GM23338 (cell line): ENCODE data around the gene MTHFD1L. TPM values are rescaled to one million over a fixed set of nuclear protein-coding genes. Genes with fewer than 3 reads are reported as not detected.
A peak's percentile ranks its signal among the peaks of the same experiment; 100 is the strongest.

Source experiments
- ATAC-seq: fragments of 200-7000 bp; cut with Tn5 transposase; 3 replicates; pipeline ENCODE4 v1.9.1; 2020
- DNase-seq: peaks from one replicate; pipeline ENCODE4 v3.0.0-alpha.2; 2015; ENCODE audit warnings: low spot score
- H2AFZ ChIP-seq: fragments of 200-600 bp; sonication (generic); 2 replicates; pipeline ENCODE4 v1.8.0; 2016; ENCODE audit warnings: antibody characterized with exemption, mild to moderate bottlenecking, moderate library complexity
- H3F3A ChIP-seq: fragments of 200-600 bp; sonication (generic); replicated peaks from 2 replicates; pipeline ENCODE4 v1.8.0; 2017; ENCODE audit warnings: antibody characterized with exemption, mixed run types, low read depth
- H3K27ac ChIP-seq: fragments of 200-600 bp; sonication (generic); 2 replicates; pipeline ENCODE4 v1.6.1; 2016; ENCODE audit warnings: low read depth
- H3K27me3 ChIP-seq: fragments of 200-600 bp; sonication (generic); 2 replicates; pipeline ENCODE4 v1.8.0; 2016; ENCODE audit warnings: mild to moderate bottlenecking, mixed run types, moderate library complexity; ENCODE audit not compliant: insufficient read depth
- H3K36me3 ChIP-seq: fragments of 200-600 bp; sonication (generic); 2 replicates; pipeline ENCODE4 v1.8.0; 2016; ENCODE audit warnings: mild to moderate bottlenecking; ENCODE audit not compliant: insufficient read depth
- H3K4me1 ChIP-seq: fragments of 200-600 bp; sonication (generic); 2 replicates; pipeline ENCODE4 v1.8.0; 2016; ENCODE audit warnings: mild to moderate bottlenecking, moderate library complexity; ENCODE audit not compliant: insufficient read depth
- H3K4me2 ChIP-seq: fragments of 200-600 bp; sonication (generic); 2 replicates; pipeline ENCODE4 v1.7.1; 2017; ENCODE audit warnings: mixed run types
- H3K4me3 ChIP-seq: fragments of 200-600 bp; sonication (generic); 2 replicates; pipeline ENCODE4 v1.6.1; 2016; ENCODE audit warnings: mixed run types
- H3K79me2 ChIP-seq: fragments of 200-600 bp; sonication (generic); replicated peaks from 2 replicates; pipeline ENCODE4 v1.8.0; 2017; ENCODE audit warnings: mild to moderate bottlenecking; ENCODE audit not compliant: insufficient read depth
- H3K9me2 ChIP-seq: fragments of 200-600 bp; sonication (generic); 2 replicates; pipeline ENCODE4 v1.8.0; 2017; ENCODE audit not compliant: insufficient read depth
- H4K20me1 ChIP-seq: fragments of 200-600 bp; sonication (generic); replicated peaks from 2 replicates; pipeline ENCODE4 v1.8.0; 2017; ENCODE audit warnings: mild to moderate bottlenecking; ENCODE audit not compliant: insufficient read depth
- H3K27ac Mint-ChIP-seq: 2 replicates; pipeline ENCODE4 v1.8.0; 2020; ENCODE audit warnings: inconsistent platforms, mild to moderate bottlenecking, moderate library complexity, mixed read lengths
- H3K27me3 Mint-ChIP-seq: 3 replicates; pipeline ENCODE4 v1.8.0; 2022; ENCODE audit warnings: low read depth, mild to moderate bottlenecking, moderate library complexity, mixed read lengths, inconsistent platforms; ENCODE audit not compliant: insufficient read depth, poor library complexity
- H3K36me3 Mint-ChIP-seq: 3 replicates; pipeline ENCODE4 v1.8.0; 2021; ENCODE audit warnings: low read depth, mild to moderate bottlenecking, inconsistent platforms, moderate library complexity, mixed read lengths
- H3K4me1 Mint-ChIP-seq: 3 replicates; pipeline ENCODE4 v1.8.0; 2020; ENCODE audit warnings: mild to moderate bottlenecking, inconsistent platforms, mixed read lengths
- H3K4me3 Mint-ChIP-seq: 3 replicates; pipeline ENCODE4 v1.8.0; 2021; ENCODE audit warnings: moderate library complexity, mild to moderate bottlenecking, inconsistent platforms, mixed read lengths
- H3K9me3 Mint-ChIP-seq: 3 replicates; pipeline ENCODE4 v1.8.0; 2020; ENCODE audit warnings: moderate library complexity, mild to moderate bottlenecking, inconsistent platforms, mixed read lengths
- CREB1 ChIP-seq: fragments of 250-450 bp; sonication (Bioruptor Pico); IDR thresholded peaks from 2 replicates; pipeline ENCODE4 v1.5.0; 2020; ENCODE audit warnings: low read depth, mild to moderate bottlenecking, moderate library complexity
- CTCF ChIP-seq, 2 experiments: fragments of 200-600 bp in 1 of 2; sonication (generic) in 1 of 2; conservative IDR thresholded peaks; 2 replicates each; pipeline versions ENCODE4 v1.5.1 to v1.6.1; 2016 to 2017; ENCODE audit warnings: antibody characterized with exemption in 2 of 2, low read depth in 2 of 2, mild to moderate bottlenecking in 2 of 2, moderate library complexity in 1 of 2
- ETS1 ChIP-seq: IDR thresholded peaks from 2 replicates; pipeline ENCODE4 v1.6.1; 2016; ENCODE audit warnings: antibody characterized with exemption
- EZH2 ChIP-seq: fragments of 200-600 bp; sonication (generic); IDR thresholded peaks from one replicate; pipeline ENCODE4 v1.8.0; 2017; ENCODE audit warnings: antibody characterized with exemption, mild to moderate bottlenecking, low read depth; ENCODE audit not compliant: unreplicated experiment
- EZH2phosphoT487 ChIP-seq: fragments of 200-600 bp; sonication (generic); IDR thresholded peaks from one replicate; pipeline ENCODE4 v1.8.1; 2018; ENCODE audit warnings: antibody characterized with exemption; ENCODE audit not compliant: unreplicated experiment
- JUNB ChIP-seq: IDR thresholded peaks from one replicate; pipeline ENCODE4 v1.6.1; 2016; ENCODE audit warnings: antibody characterized with exemption; ENCODE audit not compliant: unreplicated experiment
- NANOG ChIP-seq: IDR thresholded peaks from 2 replicates; pipeline ENCODE4 v1.6.1; 2016; ENCODE audit warnings: antibody characterized with exemption, borderline replicate concordance
- POLR2AphosphoS5 ChIP-seq: IDR thresholded peaks from 2 replicates; pipeline ENCODE4 v1.6.1; 2016; ENCODE audit warnings: antibody characterized with exemption, low read depth
- REST ChIP-seq: IDR thresholded peaks from one replicate; pipeline ENCODE4 v1.6.1; 2018; ENCODE audit warnings: antibody characterized with exemption; ENCODE audit not compliant: unreplicated experiment
- ZNF114 ChIP-seq: fragments of 250-450 bp; sonication (Bioruptor Pico); IDR thresholded peaks from 2 replicates; pipeline ENCODE4 v1.5.0; 2020; ENCODE audit warnings: mild to moderate bottlenecking, moderate library complexity
- ZNF331 ChIP-seq: fragments of 250-450 bp; sonication (Bioruptor Pico); IDR thresholded peaks from 2 replicates; pipeline ENCODE4 v1.5.0; 2020; ENCODE audit warnings: low read depth, mild to moderate bottlenecking, moderate library complexity
- polyA plus RNA-seq: library from polyadenylated mRNA; unstranded; fragments of >200 nt; fragmentation: Nextera tagmentation; extraction: Ambion mirVana; gene quantifications from 2 replicates; pipeline ENCODE4 v1.2.1, GENCODE V29; 2016
- total RNA-seq: library from RNA; depleted of rRNA; stranded (reverse); fragments of >200 nt; shearing (Covaris generic); gene quantifications from 2 replicates; pipeline ENCODE4 v1.2.3, GENCODE V29; 2014

MTHFD1L gene
- total and polyA plus RNA-seq, 2 experiments from 2014 or later, result 53.2 to 66.8 TPM

GRCh38 chr6:150898399-150899170 lies 33.1 kb downstream of the MTHFD1L start:
- H3K36me3 Mint-ChIP-seq, result peaks cover 68% of the 10 kb centered on the region
- no peak for TF ChIP-seq JUNB
- no peak for TF ChIP-seq CTCF (conservative IDR thresholded peaks at IDR 0.05; ENCODE audit: low read depth in 2 of 2)
- no peak for TF ChIP-seq ZNF114 (CRISPR knock-in tag)
- no peak for TF ChIP-seq NANOG
- TF ChIP-seq ETS1, result no peak
- no peak for TF ChIP-seq CREB1 (CRISPR knock-in tag)
- TF ChIP-seq ZNF331 (CRISPR knock-in tag), result no peak
- H3K27ac Mint-ChIP-seq, result peak overlapping the region; percentile 84
- Histone ChIP-seq H2AFZ (no peak overlapping the region), H3K79me2 (peaks cover 7% of the 10 kb centered on the region; the same call in 1 of the 2 replicates), H3K36me3 (peaks cover 5% of the 10 kb centered on the region; the same call in 1 of the 2 replicates), H3K4me3 (no peak overlapping the region), H4K20me1 (0 out of 2 replicates have a peak, but pooled peaks cover 3% of the 10 kb centered on the region), H3K4me1 (0 out of 2 replicates have a peak, but pooled peaks cover 6% of the 10 kb centered on the region), H3F3A (no peaks in the 10 kb centered on the region), H3K27me3 (no peaks in the 10 kb centered on the region), H3K9me2 (no peaks in the 10 kb centered on the region), H3K4me2 (no peak overlapping the region), H3K27ac (peak overlapping the region; percentile 28; the same call in 1 of the 2 replicates)
- ATAC-seq (no peak), DNase-seq (no peak)
- H3K27me3 Mint-ChIP-seq, result no peaks in the 10 kb centered on the region
- H3K9me3 Mint-ChIP-seq, result no peaks in the 10 kb centered on the region
- peaks cover 16% of the 10 kb centered on the region for H3K4me1 Mint-ChIP-seq
- no peak overlapping the region for H3K4me3 Mint-ChIP-seq

- ATAC-seq, result no peak
- Mint-ChIP-seq H3K4me1 (peaks cover 16% of the 10 kb centered on the region), H3K27ac (no peak overlapping the region), H3K36me3 (peaks cover 61% of the 10 kb centered on the region), H3K27me3 (no peaks in the 10 kb centered on the region), H3K9me3 (no peaks in the 10 kb centered on the region), H3K4me3 (no peak overlapping the region)
- H2AFZ ChIP-seq, result no peak overlapping the region
- H3F3A ChIP-seq, result no peaks in the 10 kb centered on the region
- 0 out of 2 replicates have a peak, but pooled peaks cover 3% of the 10 kb centered on the region for H4K20me1 ChIP-seq
- no peak for DNase-seq
- H3K4me1 ChIP-seq, result 0 out of 2 replicates have a peak, but pooled peaks cover 6% of the 10 kb centered on the region
- peaks cover 5% of the 10 kb centered on the region; the same call in 1 of the 2 replicates for H3K36me3 ChIP-seq
- H3K4me2 ChIP-seq, result no peak overlapping the region
- no peaks in the 10 kb centered on the region for H3K27me3 ChIP-seq
- H3K79me2 ChIP-seq, result 0 out of 2 replicates have a peak, but pooled peaks cover 4% of the 10 kb centered on the region
- H3K9me2 ChIP-seq, result no peaks in the 10 kb centered on the region
- H3K27ac ChIP-seq, result no peak overlapping the region
- no peak overlapping the region for H3K4me3 ChIP-seq
- no peak for TF ChIP-seq EZH2phosphoT487
- no peak for TF ChIP-seq REST
- no peak for TF ChIP-seq POLR2AphosphoS5
- no peak for TF ChIP-seq EZH2
- TF ChIP-seq ZNF331 (CRISPR knock-in tag), result no peak
These were observed 33.7 kb downstream of the MTHFD1L start for GRCh38 chr6:150899231-150899630.
